22Rv1 (cell line): Measurements from ENCODE around the gene RPL7A.

Source experiments
- ZFX ChIP-seq: fragments of 450-650 bp; IDR thresholded peaks from 2 replicates; pipeline ENCODE4 v1.6.1; 2017; ENCODE audit warnings: antibody characterized with exemption, borderline replicate concordance
- TF ChIP-seq, protein P1 (sequence below): fragments of 450-650 bp; IDR thresholded peaks from 2 replicates; pipeline ENCODE4 v1.5.1; 2017; ENCODE audit warnings: mild to moderate bottlenecking

DNA sequence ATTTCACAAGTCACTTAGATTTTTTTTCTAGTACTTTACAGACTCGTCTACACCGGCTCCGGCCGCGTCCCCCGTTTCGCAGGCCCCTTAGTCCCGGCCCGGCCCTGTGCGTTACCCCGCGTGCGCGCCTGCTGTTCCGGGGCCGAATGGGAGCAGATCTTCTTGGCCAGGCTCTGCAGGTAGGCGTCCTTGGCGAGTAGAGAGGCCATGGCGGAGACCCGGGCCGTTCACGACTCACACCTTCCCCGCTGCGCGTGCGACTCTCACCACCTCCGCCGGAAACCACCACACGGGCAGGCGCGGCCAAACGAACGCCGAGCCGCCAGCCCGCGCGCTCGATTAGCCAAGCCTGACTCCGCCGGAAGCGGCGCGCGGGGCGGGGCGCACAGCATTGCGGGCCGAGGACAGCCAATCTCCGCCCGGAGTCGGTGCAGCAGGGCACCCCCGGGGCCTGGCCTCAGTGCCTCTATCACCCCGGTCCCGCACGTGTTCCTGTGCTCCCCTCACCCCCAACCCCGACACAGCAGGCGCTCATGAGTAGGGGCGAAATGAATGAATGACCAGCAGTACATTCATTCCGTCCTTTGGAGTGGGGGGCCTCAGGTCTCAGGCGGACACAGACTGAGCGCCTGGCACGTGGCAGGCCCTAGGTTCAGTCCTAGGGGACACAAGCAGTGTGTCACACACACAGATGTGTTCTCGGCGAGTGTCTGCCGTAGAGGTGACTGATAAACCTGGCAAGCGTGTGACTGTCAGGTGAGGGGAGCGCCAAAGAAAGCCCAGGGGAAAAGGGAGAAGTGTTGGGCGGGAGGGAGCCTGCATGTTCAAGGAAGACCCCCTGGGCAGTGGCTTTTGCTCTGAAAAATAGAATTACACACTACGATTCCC, 11.8 kb upstream of the RPL7A start, which contains the start of gene SURF6:
- TF ChIP-seq, protein P1, sequence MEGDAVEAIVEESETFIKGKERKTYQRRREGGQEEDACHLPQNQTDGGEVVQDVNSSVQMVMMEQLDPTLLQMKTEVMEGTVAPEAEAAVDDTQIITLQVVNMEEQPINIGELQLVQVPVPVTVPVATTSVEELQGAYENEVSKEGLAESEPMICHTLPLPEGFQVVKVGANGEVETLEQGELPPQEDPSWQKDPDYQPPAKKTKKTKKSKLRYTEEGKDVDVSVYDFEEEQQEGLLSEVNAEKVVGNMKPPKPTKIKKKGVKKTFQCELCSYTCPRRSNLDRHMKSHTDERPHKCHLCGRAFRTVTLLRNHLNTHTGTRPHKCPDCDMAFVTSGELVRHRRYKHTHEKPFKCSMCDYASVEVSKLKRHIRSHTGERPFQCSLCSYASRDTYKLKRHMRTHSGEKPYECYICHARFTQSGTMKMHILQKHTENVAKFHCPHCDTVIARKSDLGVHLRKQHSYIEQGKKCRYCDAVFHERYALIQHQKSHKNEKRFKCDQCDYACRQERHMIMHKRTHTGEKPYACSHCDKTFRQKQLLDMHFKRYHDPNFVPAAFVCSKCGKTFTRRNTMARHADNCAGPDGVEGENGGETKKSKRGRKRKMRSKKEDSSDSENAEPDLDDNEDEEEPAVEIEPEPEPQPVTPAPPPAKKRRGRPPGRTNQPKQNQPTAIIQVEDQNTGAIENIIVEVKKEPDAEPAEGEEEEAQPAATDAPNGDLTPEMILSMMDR: no peak
- no peak for TF ChIP-seq ZFX
